Measurements from ENCODE around the gene YKT6.

- TF ChIP-seq, protein P1, sequence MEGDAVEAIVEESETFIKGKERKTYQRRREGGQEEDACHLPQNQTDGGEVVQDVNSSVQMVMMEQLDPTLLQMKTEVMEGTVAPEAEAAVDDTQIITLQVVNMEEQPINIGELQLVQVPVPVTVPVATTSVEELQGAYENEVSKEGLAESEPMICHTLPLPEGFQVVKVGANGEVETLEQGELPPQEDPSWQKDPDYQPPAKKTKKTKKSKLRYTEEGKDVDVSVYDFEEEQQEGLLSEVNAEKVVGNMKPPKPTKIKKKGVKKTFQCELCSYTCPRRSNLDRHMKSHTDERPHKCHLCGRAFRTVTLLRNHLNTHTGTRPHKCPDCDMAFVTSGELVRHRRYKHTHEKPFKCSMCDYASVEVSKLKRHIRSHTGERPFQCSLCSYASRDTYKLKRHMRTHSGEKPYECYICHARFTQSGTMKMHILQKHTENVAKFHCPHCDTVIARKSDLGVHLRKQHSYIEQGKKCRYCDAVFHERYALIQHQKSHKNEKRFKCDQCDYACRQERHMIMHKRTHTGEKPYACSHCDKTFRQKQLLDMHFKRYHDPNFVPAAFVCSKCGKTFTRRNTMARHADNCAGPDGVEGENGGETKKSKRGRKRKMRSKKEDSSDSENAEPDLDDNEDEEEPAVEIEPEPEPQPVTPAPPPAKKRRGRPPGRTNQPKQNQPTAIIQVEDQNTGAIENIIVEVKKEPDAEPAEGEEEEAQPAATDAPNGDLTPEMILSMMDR (IDR thresholded peaks at IDR 0.05), result no peak
- no peak for TF ChIP-seq POLR2A (IDR thresholded peaks at IDR 0.05)
Observed at GRCh38 chr7:44184873-44185446, 15.8 kb upstream of the YKT6 start.
